NCI-H345 (cell line): ENCODE measurements around the gene JOSD1.
A peak's percentile ranks its signal among the peaks of the same experiment; 100 is the strongest.

Experiments
- DNase-seq: peaks from one replicate; lab custom pipeline; 2025; lab: John Stamatoyannopoulos, UW

JOSD1 gene

DNA sequence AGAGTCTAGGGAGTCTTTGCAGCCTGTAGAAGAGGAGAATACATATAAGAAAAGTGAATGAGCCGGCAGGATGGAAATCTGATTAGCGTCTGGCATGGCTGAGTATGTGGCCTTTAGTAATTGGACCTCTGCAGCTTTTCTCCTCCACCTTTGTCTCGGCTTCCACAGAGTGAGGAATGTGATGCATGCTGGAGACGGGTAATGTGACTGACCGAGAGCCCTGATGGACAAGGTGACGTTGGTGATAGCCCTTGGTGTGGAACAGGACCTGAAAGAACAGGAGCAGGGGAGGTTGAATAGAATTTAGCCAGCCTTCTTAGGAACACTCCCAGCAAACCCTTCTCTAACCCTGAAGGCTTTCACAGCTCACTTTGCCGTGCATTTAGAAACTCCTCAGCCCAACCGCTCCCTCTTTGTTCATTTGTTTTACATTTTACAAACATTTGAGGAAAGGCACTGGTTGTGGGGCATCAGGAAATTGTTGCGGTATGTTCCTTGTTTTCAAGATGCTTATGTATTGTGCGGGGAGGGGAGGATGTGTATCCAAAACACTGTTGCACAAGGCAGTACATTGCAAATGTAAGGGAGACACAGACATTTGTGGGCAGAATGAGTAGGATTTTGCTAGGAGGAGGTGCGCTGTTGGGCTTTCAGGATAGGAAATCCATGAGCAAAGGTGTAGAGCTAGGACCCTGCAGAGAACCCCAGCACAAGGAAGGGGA is 11.9 kb upstream of the JOSD1 start:
- no peak for DNase-seq

DNA sequence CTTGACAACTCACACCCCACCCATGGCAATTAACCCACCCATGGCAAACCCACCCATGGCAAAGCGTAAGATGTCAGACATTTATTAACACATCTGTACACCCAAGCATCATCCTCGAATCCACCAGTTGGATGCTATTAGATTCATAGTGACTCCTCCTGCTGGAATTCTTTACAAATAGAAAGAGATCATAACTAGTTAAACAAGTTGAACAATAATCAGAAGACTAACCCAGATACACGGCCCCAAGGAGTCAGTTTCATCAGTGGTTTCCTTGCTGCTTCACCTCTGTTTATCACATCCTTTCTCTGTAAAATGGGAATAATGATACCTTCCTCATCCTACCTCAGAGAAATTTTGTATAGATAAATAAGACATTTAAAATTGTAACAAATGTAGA is 10.1 kb upstream of the JOSD1 start:
- DNase-seq = no peak

GRCh38 chr22:38710351-38710750 is 9.6 kb upstream of the JOSD1 start:
- no peak for DNase-seq

GRCh38 chr22:38709306-38709705 is 8.6 kb upstream of the JOSD1 start:
- DNase-seq = no peak

DNA sequence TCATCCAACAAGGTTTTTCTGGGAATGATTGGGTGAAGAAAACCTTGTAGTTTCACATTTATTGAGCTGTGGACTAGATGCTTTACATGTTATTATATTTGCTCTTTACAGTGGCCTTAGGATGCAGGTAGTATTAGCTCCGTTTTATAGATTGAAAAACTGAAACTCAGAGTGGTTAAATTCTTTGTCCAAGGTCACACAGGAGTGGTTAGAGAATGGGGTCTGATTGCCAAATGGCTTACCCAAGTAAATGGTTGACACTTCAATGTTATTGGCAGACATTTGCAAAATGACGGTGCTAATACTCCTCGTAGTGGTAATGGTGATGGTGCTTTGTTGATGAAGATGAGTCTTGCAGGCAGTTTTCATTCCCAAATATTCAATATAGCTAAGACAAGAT is 7.2 kb upstream of the JOSD1 start:
- no peak for DNase-seq

- DNase-seq = no peak
Measured at GRCh38 chr22:38707346-38707745, 6.6 kb upstream of the JOSD1 start.

DNA sequence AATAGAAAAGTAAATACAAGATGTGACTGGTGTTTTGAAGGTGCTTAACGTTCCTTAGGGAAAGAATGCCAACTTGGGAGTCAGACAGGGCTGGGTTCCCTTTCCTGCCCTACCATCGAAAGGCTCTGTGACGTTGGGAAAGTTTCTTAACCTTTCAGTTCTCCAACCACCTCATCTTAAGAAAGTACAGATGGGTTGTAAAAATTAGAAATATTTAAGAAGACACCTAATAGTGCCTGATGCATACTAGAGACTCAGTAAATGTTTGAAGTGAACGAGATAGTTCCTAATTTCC is 6.1 kb upstream of the JOSD1 start:
- no peak for DNase-seq

DNA sequence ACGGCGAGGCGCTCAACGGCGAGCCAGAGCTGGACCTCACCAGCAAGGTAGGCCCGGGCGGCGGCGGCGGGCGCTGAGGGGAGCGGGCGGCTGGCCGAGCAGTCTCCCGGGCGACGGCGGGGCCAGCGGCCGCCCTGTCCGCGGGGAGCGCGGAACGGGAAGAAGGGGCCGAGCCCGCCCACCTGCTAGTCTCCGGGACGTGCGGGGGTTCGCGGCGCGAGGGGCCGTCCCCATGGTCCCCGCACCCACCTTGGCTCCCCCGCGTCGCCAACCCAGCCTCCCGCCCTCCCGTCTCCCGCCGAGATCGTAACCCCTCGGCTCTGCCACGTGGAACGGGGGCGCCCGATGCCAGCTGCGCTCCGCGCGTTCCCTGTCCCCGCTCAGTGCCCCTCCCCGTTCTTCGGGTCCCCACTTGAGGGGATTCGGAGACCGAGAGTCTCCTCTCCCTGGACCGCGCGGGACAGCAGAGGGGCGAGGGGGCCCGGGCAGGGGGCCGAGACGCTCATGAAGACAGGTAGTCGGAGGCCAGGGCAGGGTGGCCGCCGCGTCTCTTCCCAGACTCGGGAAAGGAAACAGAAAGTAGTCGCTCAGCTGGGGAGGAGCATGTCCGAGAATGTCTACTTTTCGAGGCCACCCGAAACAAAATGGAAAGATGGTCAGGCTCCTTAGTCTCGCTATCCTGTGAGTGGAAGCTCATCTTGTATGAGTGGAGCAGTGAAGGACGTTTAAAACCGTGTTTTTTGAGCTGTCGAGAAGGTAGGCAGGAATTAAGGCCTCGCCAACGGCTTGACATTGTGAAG is 5.6 kb upstream of the JOSD1 start:
- no peak for DNase-seq

DNA sequence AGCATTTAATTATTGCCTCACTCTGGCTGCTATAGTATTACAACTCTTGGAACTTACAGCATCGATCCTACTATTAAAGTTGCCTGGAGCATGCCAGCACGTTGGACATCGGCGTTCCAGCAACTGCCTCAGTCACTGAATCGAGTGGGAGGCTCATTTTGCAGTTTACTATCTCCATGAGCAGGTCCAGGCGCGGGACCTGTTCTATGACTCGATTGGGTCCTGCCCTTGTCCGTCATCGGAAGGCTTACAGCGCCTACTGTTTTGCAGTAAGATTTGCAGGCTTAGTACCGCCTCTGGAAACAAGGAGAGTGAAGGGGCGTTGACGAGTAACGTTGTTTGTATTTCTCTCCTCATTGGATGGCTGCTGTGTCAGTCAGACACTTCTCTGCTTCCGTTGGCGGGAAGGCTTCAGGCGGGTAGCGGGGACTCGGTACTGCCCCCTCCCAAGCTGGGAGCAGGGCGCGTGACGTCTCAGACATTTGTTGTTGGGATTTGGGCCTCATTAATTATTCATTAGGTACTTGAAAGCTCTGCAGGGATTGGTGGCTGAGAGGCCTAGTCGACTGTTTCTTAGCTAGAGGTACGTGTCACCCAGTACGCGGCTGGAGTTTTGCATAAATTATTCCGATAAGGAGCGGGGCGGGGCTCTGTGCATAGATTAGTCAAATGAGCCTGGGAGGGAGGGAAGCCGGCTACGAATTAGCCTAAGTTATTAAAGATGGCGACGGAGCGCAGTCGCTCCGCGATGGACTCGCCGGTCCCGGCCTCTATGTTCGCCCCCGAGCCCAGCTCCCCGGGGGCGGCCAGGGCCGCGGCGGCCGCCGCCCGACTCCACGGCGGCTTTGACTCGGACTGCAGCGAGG is 4.7 kb upstream of the JOSD1 start, which contains the start of gene GTPBP1:
GTPBP1 (plus strand) TSS at position 710 of the 866 bp plus-strand sequence; CDS start at position 722, 12 bp downstream.
- DNase-seq = peak; percentile 99

- DNase-seq = no peak
Measured at GRCh38 chr22:38704654-38705234, 4.0 kb upstream of the JOSD1 start.

DNA sequence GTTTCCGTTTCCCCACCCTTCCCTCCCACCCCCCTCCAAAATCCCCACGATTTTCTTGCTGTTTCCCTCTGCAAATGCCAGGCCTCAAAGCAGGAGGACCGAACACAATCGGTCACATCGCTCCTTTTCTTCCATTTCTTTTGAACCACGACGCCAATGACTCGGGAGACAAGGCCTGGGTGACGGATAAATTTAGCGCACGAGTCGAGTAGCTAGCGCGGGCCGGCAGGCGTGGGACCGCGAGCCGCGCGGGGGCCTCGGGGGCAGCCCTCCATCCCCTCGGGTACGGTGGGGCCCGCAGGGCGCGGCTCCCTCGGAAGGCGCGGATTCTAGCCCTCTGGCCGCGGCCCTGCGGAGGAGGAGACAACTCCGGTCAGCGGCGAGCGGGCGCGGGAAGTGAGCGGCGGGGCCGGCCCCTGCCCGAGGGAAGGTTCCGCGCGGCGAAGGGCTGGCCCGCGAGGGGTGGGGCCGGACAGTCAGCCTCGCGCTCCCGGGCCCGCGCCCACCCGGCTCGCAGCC is 414 bp downstream of the JOSD1 start:
- no peak for DNase-seq

DNA sequence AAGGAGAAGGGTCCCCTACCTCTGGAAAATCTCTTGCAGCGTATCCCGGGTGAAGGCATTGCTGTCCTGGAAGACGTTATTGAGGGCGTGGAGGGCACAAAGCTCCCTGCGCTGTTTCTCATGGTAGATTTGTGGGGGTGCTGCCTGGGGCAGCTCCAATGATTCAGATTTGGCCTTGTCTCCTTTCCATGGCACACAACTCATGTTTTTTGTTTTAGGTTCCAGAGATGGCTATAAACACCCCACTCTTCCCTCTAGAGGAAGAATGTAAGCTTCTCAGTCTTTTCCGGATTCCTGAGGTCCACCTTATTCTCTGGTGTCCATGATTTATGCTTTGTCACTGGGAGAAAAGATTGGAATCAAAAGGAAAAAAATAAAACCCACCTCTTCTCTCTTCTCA is 959 bp downstream of the JOSD1 start:
- DNase-seq = no peak

DNA sequence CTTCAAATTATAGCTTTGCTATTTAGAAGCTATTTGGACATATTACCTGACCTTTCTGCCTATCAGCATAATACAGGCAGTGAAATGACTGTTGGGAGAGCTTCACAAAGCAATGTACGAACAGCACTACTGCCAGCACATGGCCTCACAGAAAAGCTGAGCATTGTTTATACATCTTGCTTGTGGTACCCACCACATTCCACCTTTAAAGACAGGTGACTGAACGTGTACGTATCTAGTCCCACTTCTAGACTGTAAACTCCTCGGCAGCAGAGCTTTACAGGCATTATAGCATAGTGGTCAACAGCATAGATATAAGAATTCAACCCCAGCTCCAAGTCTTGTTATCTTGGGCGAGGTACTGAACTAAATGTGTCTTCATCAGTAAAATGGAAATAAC is 1.6 kb downstream of the JOSD1 start:
- DNase-seq = no peak

- no peak for DNase-seq
Measured at GRCh38 chr22:38698407-38699094, 2.2 kb downstream of the JOSD1 start.

DNA sequence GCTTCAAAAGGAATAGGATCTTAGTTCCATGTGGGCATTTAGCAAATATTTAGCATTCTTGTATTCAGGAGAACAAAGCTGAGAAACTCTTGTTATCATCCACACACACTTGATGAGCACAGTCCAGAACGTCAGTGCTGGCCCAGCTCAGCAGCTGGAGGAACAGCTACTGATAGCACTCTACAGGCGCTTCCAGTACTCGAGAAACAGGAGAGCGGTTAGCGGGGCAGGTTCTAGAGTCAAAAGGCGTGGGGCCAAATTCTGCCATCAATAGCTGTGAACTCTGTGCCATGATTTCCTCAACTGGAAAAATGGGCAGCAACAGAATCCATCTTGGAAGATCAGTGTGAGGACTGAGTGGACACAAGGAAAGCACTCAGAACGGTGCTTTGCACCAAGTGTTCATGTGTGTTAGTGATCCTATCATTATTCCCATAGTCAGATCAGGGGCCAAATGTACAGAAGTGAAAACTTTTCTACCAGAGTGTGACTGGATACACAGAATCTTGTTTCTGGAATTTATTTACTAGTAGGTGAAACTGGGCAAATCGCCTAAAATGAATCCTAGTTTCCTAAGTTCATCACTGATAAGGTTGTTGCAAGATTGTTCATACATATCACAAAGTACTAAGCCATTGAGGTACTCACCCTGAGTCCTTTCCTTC is 3.2 kb downstream of the JOSD1 start:
- no peak for DNase-seq

- no peak for DNase-seq
Measured at GRCh38 chr22:38696606-38697424, 3.9 kb downstream of the JOSD1 start.

DNA sequence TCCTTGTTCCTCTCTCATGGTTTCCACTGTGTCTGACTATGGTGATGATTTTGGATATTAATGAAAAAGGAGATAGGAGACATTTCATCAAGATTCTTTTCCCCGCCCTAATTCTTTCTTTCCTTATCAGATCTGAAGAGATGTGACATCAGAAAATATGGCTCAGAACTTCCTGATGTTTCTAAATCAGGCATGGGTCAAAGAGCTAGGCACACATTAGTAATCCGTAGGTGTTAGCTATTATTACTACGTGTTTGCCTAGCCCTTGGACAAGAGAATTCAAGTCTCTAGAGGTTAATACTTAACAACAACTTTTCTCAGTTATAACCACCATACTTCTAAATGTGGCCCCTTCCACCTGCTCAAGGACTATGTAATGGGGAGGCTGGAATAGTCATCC is 5.8 kb downstream of the JOSD1 start:
- DNase-seq = no peak

- no peak for DNase-seq
Measured at GRCh38 chr22:38694049-38694448, 6.7 kb downstream of the JOSD1 start.

- DNase-seq = no peak
Measured at GRCh38 chr22:38689651-38690050, 11.1 kb downstream of the JOSD1 start.

GRCh38 chr22:38685761-38686160 is 15.0 kb downstream of the JOSD1 start:
- no peak for DNase-seq
